ENCODE results near the gene LIF. TPM values are rescaled to one million over a fixed set of nuclear protein-coding genes. Genes with fewer than 3 reads are reported as not detected.

LIF gene
- total RNA-seq, 2 experiments from 2014 or later: 0.06 TPM; not detected in 1

GRCh38 chr22:30226192-30226832 is 20.2 kb downstream of the LIF start:
- Histone ChIP-seq H3K36me3 (ENCODE audit: insufficient read depth, low read length) (no peaks in the 10 kb centered on the region), H4K20me1 (ENCODE audit: insufficient read depth, low read length) (no peaks in the 10 kb centered on the region), H3K79me2 (ENCODE audit: insufficient read depth, low read depth, low read length) (no peaks in the 10 kb centered on the region), H3K4me2 (ENCODE audit: low read length) (no peak overlapping the region), H3K9me2 (ENCODE audit: insufficient read depth, low read length) (no peaks in the 10 kb centered on the region), H3K27ac (ENCODE audit: low read depth, low read length, poor library complexity, severe bottlenecking) (no peak overlapping the region), H3K4me1 (ENCODE audit: insufficient read depth, low read length, poor library complexity, severe bottlenecking) (peaks cover 8% of the 10 kb centered on the region), H3K9me3 (ENCODE audit: low read length) (no peaks in the 10 kb centered on the region), H3K4me3 (ENCODE audit: low read depth, low read length, poor library complexity, severe bottlenecking) (no peak overlapping the region), H2AFZ (ENCODE audit: low read length) (no peak overlapping the region)
- CTCF ChIA-PET (ENCODE audit: unreplicated experiment): no interaction called here
- TF ChIP-seq CTCF (conservative IDR thresholded peaks at IDR 0.05; ENCODE audit: low read length) (no peak), EZH2phosphoT487 (IDR thresholded peaks at IDR 0.05; ENCODE audit: borderline replicate concordance, low read depth, low read length) (no peak)
- POLR2A ChIA-PET: no interaction called here
- no peak for DNase-seq (ENCODE audit: low spot score)
- no TSS peak for BruUV-seq (replicated peaks)
- intact Hi-C loops (cut with micrococcal nuclease; ENCODE audit: unreplicated experiment): no loop called here

GRCh38 chr22:30225220-30225927 is 21.2 kb downstream of the LIF start:
- TF ChIP-seq EZH2phosphoT487 (IDR thresholded peaks at IDR 0.05; ENCODE audit: borderline replicate concordance, low read depth, low read length) (no peak), CTCF (conservative IDR thresholded peaks at IDR 0.05; ENCODE audit: low read length) (no peak)
- ChIA-PET CTCF (ENCODE audit: unreplicated experiment) (no interaction called here), POLR2A (no interaction called here)
- Histone ChIP-seq H3K27ac (ENCODE audit: low read depth, low read length, poor library complexity, severe bottlenecking) (no peak overlapping the region), H3K4me3 (ENCODE audit: low read depth, low read length, poor library complexity, severe bottlenecking) (no peak overlapping the region), H4K20me1 (ENCODE audit: insufficient read depth, low read length) (no peaks in the 10 kb centered on the region), H3K9me2 (ENCODE audit: insufficient read depth, low read length) (no peaks in the 10 kb centered on the region), H3K4me1 (ENCODE audit: insufficient read depth, low read length, poor library complexity, severe bottlenecking) (peaks cover 18% of the 10 kb centered on the region), H2AFZ (ENCODE audit: low read length) (no peak overlapping the region), H3K79me2 (ENCODE audit: insufficient read depth, low read depth, low read length) (no peaks in the 10 kb centered on the region), H3K36me3 (ENCODE audit: insufficient read depth, low read length) (no peaks in the 10 kb centered on the region), H3K4me2 (ENCODE audit: low read length) (no peak overlapping the region), H3K9me3 (ENCODE audit: low read length) (no peaks in the 10 kb centered on the region)
- no peak for DNase-seq (ENCODE audit: low spot score)
- no TSS peak for BruUV-seq (replicated peaks)
- intact Hi-C loops (cut with micrococcal nuclease; ENCODE audit: unreplicated experiment): no loop called here

Measured in OCI-LY7 (cell line).